ENCODE data around the gene MAGI2. TPM values are rescaled to one million over a fixed set of nuclear protein-coding genes. Genes with fewer than 3 reads are reported as not detected.
A peak's percentile ranks its signal among the peaks of the same experiment; 100 is the strongest.

Gene MAGI2
- total RNA-seq, 2 experiments from 2014 or later = 0.03 to 0.17 TPM

DNA sequence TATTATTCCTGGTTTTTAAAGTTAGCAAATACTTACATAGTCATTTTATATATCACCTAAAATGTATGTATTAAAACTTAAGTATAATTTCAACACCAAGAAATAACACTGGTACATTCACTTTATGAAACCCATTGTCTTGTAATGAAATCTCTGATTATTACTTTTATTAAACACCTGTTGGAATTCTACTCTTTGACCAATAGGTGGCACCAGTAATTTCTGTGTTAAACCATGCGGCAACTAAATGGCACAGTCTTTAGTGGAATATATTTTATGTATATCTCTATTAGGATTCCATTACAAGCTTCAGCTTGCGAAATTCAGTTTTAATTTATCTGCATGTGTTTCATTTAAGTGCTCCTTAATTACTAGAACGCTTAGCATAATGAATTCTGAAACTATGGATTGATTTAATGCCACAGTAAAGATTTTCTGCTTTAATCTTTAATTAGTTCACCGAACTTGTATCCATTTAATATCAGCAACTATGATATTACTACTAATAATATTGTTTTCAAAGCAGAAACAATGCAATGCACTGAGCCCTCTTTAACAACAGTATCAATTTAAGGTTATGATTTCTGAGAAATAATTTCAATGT, 181.3 kb downstream of the MAGI2 start:
- Histone ChIP-seq H3K27ac (ENCODE audit: low read depth, low read length, poor library complexity, severe bottlenecking) (no peak overlapping the region), H3K9me3 (ENCODE audit: low read length) (no peaks in the 10 kb centered on the region), H3K9me2 (ENCODE audit: insufficient read depth, low read length) (no peaks in the 10 kb centered on the region), H2AFZ (ENCODE audit: low read length) (no peak overlapping the region), H3K4me1 (ENCODE audit: insufficient read depth, low read length, poor library complexity, severe bottlenecking) (no peaks in the 10 kb centered on the region), H3K36me3 (ENCODE audit: insufficient read depth, low read length) (no peaks in the 10 kb centered on the region), H3K4me2 (ENCODE audit: low read length) (no peak overlapping the region), H3K4me3 (ENCODE audit: low read depth, low read length, poor library complexity, severe bottlenecking) (no peak overlapping the region), H4K20me1 (ENCODE audit: insufficient read depth, low read length) (no peaks in the 10 kb centered on the region), H3K79me2 (ENCODE audit: insufficient read depth, low read depth, low read length) (no peaks in the 10 kb centered on the region)
- CTCF ChIA-PET (ENCODE audit: unreplicated experiment) = no interaction called here
- POLR2A ChIA-PET = no interaction called here
- no TSS peak for BruUV-seq (replicated peaks)
- DNase-seq (ENCODE audit: low spot score) = peak; percentile 44
- TF ChIP-seq EZH2phosphoT487 (IDR thresholded peaks at IDR 0.05; ENCODE audit: borderline replicate concordance, low read depth, low read length) = no peak
- TF ChIP-seq, protein P1, sequence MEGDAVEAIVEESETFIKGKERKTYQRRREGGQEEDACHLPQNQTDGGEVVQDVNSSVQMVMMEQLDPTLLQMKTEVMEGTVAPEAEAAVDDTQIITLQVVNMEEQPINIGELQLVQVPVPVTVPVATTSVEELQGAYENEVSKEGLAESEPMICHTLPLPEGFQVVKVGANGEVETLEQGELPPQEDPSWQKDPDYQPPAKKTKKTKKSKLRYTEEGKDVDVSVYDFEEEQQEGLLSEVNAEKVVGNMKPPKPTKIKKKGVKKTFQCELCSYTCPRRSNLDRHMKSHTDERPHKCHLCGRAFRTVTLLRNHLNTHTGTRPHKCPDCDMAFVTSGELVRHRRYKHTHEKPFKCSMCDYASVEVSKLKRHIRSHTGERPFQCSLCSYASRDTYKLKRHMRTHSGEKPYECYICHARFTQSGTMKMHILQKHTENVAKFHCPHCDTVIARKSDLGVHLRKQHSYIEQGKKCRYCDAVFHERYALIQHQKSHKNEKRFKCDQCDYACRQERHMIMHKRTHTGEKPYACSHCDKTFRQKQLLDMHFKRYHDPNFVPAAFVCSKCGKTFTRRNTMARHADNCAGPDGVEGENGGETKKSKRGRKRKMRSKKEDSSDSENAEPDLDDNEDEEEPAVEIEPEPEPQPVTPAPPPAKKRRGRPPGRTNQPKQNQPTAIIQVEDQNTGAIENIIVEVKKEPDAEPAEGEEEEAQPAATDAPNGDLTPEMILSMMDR (conservative IDR thresholded peaks at IDR 0.05; ENCODE audit: low read length) = peak; percentile 86
- intact Hi-C loops (cut with micrococcal nuclease; ENCODE audit: unreplicated experiment) = no loop called here

DNA sequence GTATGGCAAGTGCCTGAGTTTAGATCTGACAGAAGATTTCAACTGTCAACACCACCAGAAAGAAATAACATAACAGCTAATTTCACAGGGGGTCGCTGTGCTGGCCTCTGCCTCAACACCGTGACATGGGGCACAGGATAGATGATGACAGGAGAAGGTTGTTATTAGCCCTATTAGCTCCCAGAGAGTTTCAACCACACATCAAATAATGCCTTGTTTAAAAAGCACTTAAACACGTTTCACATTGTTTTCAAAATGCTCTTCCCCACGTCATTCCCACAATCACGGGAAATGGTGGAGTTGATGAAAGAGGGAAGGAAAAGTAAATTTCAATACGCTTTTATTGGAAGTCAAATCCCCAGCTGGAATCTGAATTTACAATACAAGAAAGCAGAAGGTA, 184.7 kb downstream of the MAGI2 start:
- H3K4me3 ChIP-seq (ENCODE audit: low read depth, low read length, poor library complexity, severe bottlenecking) = no peak overlapping the region
- BruUV-seq (replicated peaks) = no TSS peak
- CTCF ChIA-PET (ENCODE audit: unreplicated experiment) = no interaction called here

DNA sequence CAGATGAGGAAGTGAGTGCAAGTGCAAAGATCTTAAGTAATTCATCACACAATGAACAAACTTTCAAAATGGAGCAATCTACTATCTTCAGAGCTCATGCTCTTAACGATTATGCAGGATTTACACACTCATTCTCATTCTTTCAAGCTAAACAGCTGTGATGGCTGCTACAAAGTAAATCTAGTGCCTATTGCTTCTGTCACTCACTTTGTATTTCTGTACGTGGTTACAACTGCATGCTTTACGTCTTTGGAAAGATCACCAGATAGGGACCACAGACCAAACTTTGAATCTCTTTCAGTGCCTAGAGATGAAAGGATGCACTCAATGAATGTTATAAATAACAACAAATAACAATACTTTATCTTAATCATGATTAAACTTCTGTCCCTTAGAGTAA, 194.6 kb downstream of the MAGI2 start:
- ChIA-PET POLR2A (no interaction called here), CTCF (ENCODE audit: unreplicated experiment) (no interaction called here)
- Histone ChIP-seq H3K27ac (ENCODE audit: low read depth, low read length, poor library complexity, severe bottlenecking) (no peak overlapping the region), H3K36me3 (ENCODE audit: insufficient read depth, low read length) (no peaks in the 10 kb centered on the region), H3K9me3 (ENCODE audit: low read length) (no peaks in the 10 kb centered on the region), H2AFZ (ENCODE audit: low read length) (no peak overlapping the region), H3K79me2 (ENCODE audit: insufficient read depth, low read depth, low read length) (no peaks in the 10 kb centered on the region), H4K20me1 (ENCODE audit: insufficient read depth, low read length) (no peaks in the 10 kb centered on the region), H3K4me2 (ENCODE audit: low read length) (no peak overlapping the region), H3K4me1 (ENCODE audit: insufficient read depth, low read length, poor library complexity, severe bottlenecking) (no peaks in the 10 kb centered on the region), H3K9me2 (ENCODE audit: insufficient read depth, low read length) (no peaks in the 10 kb centered on the region), H3K4me3 (ENCODE audit: low read depth, low read length, poor library complexity, severe bottlenecking) (no peak overlapping the region)
- BruUV-seq (replicated peaks) = no TSS peak
- no peak for DNase-seq (ENCODE audit: low spot score)
- intact Hi-C loops (cut with micrococcal nuclease; ENCODE audit: unreplicated experiment) = no loop called here
- no peak for TF ChIP-seq EZH2phosphoT487 (IDR thresholded peaks at IDR 0.05; ENCODE audit: borderline replicate concordance, low read depth, low read length)
- TF ChIP-seq, protein P1 (conservative IDR thresholded peaks at IDR 0.05; ENCODE audit: low read length) = no peak

More for the DNA sequence above, 184.7 kb downstream of the MAGI2 start:
- no peak for TF ChIP-seq EZH2phosphoT487 (IDR thresholded peaks at IDR 0.05; ENCODE audit: borderline replicate concordance, low read depth, low read length)
- TF ChIP-seq, protein P1 (conservative IDR thresholded peaks at IDR 0.05; ENCODE audit: low read length) = no peak
- H3K79me2 ChIP-seq (ENCODE audit: insufficient read depth, low read depth, low read length) = no peaks in the 10 kb centered on the region
- H3K9me3 ChIP-seq (ENCODE audit: low read length) = no peaks in the 10 kb centered on the region
- no peak overlapping the region for H3K27ac ChIP-seq (ENCODE audit: low read depth, low read length, poor library complexity, severe bottlenecking)
- no peak for DNase-seq (ENCODE audit: low spot score)
- intact Hi-C loops (cut with micrococcal nuclease; ENCODE audit: unreplicated experiment) = no loop called here
- H3K4me1 ChIP-seq (ENCODE audit: insufficient read depth, low read length, poor library complexity, severe bottlenecking) = no peaks in the 10 kb centered on the region
- H3K36me3 ChIP-seq (ENCODE audit: insufficient read depth, low read length) = no peaks in the 10 kb centered on the region
- H3K9me2 ChIP-seq (ENCODE audit: insufficient read depth, low read length) = no peaks in the 10 kb centered on the region
- no peak overlapping the region for H2AFZ ChIP-seq (ENCODE audit: low read length)
- POLR2A ChIA-PET = interaction anchor here (0.7 to 1.0 kb wide), 2 partner anchors 9 to 987 kb away, joined by 3 read pairs; no protein-coding TSS in a partner anchor
- H3K4me2 ChIP-seq (ENCODE audit: low read length) = no peak overlapping the region
- H4K20me1 ChIP-seq (ENCODE audit: insufficient read depth, low read length) = no peaks in the 10 kb centered on the region
